Measurements from ENCODE around the gene GCC1. TPM values are rescaled to one million over a fixed set of nuclear protein-coding genes. Genes with fewer than 3 reads are reported as not detected.

The GCC1 gene, protein sequence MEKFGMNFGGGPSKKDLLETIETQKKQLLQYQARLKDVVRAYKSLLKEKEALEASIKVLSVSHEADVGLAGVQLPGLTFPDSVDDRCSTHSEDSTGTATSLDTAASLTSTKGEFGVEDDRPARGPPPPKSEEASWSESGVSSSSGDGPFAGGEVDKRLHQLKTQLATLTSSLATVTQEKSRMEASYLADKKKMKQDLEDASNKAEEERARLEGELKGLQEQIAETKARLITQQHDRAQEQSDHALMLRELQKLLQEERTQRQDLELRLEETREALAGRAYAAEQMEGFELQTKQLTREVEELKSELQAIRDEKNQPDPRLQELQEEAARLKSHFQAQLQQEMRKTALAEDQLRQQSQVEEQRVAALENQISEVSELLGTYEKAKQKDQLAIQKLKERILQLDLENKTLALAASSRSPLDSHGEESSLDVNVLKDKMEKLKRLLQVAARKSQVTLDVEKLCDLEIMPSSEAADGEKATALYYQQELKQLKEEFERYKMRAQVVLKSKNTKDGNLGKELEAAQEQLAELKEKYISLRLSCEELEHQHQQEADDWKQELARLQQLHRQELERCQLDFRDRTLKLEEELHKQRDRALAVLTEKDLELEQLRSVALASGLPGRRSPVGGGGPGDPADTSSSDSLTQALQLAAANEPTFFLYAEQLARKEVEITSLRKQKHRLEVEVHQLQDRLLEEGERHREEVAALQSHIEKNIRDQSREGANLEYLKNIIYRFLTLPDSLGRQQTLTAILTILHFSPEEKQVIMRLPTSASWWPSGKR
- 16.9 and 18.6 TPM in 2 replicates for total RNA-seq (2014; rRNA removed; shearing (Covaris generic))

DNA sequence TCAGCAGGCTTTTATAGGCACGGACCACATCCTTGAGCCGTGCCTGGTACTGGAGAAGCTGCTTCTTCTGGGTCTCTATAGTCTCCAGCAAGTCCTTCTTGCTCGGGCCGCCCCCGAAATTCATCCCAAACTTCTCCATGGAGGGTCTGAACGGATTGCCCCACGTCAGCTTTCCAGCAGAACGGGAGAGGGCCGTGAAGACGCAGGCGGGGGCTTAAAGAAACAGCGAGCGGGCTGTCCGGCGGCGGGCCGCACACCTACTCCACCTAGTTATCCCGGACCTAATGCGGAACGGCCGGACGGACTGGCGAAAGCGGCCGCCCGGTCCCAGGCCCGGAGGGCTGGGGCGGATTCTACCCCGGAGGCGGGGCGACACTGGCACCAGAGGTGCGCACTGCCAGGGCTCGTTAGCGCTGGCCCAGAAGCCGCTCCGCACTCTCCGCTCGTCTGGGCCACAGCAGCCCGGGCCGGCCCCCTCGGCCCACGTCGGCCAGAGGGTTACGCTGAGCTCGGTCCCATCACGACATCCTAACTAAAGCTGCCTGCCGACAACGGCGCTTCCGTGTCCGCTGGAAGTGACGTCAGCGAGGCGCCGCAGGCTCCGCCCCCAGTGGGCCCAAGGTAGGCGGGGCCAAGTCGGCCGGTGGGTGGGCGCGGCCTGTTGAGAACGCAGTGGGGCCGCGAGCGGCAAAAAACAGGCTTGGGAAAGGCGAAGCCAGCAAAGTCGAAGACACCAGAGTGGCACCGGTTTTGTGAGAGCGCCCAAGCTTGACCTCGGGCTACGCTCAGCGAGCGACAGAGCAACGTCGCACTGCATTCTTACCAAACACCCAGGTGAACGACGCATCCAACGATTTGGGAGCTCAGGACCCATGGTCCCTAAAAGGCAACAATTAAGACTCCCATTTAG, at the start of gene GCC1:
Gene GCC1 (minus strand): TSS at position 553 of the 910 bp plus-strand sequence. CDS start 414 bp downstream, at position 139.
- DNase-seq (ENCODE audit: low spot score): peak; percentile 74

DNA sequence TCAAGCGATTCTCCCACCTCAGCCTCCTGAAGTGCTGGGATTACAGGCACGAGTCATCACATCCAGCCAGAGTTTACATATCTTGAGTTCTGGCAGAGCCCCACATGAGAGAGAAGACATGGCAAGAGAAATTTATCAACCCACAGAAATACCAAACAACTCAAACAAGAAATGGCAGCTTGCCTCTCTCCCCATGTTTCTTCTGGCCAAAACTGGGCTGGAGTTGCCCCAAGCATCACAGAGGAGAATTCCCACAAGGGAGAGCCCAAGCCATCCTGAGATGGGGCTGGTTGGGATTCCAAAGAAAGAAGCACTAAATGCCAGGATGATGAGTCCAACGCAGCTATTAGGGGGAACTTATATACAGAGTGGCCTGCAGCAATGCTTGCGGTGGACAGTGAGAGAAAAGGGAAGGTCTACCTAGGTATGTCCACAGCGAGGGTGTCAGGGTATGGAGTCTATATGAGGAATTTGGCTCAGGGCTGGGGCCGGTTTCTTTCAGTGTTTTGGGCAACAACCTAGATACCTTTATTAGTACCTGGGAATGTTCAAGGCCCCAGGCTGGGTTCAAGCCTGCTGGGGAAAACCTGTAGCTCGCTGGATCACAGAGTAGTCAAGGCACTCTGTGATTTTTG, 47.0 kb upstream of the GCC1 start:
- DNase-seq (ENCODE audit: low spot score): no peak

DNA sequence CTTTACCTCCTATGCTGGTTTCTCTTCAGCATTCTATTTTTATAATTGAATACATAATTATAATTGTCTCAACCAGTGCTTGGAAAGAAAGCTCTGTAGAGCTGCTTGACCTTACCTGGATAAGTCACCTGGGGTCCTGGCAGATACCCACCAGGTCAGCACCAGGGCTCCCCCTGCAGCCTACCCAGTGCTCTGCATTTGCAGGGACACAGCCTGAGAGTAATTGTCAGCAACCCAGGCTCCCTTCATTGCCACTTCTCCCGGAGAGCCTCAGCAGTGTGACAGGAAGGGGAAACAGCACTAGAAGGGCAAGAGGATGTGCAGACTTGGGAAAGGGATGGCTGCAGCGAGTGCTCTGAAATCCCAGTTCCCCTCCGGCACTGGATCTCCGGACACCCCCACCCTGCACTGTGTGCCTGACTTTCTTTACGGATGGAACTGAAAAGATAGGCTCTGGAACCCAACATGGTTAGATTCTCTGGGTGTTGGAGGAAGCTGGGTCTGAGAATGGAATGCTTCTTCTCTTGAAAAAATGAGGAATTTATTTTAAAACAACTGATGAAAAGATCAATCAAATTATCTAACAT, 44.0 kb upstream of the GCC1 start:
- no peak for DNase-seq (ENCODE audit: low spot score)

DNA sequence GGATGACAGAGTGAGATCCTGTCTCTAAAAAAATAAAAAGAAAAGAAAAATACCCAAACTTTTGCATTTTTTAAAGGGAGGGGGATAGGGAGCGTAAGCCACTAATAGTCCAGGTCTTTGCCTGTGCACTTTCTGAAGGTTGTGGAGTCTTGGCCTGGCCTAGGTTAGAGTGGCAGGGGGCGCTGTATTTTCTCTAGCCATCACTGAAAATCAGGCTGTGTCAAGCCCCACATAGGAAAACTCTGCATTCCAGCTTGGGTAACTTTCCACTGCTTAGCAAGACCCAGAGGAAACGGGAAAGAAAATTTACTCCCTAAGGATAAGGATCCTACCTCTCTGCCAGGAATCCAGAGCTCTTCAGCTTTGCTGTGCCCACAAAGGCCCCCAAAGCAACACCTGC, 43.0 kb upstream of the GCC1 start:
- no peak for DNase-seq (ENCODE audit: low spot score)

DNA sequence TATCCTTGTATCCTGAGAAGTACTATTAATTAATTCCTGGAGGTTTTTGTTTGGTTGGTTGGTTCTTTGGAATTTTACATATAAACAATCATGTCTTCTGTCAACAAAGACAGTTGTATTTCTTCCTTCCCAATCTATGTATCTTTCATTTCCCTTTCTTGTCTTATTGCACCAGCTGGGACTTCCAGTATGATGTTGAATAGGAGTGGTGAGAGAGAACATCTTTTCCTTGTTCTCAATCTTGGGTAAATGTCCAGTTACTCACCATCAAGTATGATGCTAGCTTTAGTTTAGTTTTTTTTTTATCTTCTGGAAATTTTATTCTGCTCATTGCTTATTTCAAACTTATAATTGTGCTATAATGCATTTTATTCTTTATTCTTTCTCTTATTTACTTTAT, 39.9 kb upstream of the GCC1 start:
- DNase-seq (ENCODE audit: low spot score): no peak

DNA sequence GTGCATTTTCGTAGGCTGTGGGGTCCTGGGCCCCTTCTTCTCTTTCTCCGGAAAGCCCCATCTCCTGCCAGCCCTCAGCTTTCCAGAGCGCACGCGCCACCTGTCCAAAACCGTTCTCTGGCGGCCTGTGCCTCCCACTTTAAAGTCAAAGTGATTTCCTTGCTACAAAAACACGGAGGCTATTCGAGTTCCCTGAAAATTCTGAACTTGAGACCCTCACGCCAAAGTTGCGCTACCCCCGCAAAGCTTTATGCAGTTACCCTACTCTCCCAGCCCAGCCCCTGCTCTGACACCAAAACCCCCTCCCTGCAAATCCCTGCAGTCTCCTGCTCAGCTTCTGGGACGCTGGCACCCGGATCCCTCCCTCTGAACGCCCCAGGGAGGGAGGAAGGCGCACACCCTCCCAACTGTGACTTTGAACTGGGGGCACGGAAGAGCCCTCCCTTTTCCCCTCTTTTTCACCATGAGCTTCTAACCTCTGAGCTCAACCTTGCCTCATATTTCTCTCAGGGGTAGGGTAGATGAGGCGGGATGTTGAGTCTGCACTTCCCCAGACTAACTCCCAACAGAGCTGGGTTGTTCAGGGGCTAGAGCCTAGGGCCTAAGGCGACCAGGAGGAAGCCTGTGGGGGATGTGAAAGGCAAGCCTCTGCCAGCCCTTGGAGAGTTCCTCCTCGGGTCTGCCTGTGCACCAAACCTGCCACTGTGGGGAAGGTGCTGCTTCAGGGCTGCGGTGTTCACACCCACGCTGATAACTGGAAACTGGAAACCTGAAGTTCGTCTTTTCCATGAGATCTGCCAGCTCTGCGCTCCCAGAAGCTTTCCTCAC, 35.2 kb upstream of the GCC1 start:
- DNase-seq (ENCODE audit: low spot score): no peak

DNA sequence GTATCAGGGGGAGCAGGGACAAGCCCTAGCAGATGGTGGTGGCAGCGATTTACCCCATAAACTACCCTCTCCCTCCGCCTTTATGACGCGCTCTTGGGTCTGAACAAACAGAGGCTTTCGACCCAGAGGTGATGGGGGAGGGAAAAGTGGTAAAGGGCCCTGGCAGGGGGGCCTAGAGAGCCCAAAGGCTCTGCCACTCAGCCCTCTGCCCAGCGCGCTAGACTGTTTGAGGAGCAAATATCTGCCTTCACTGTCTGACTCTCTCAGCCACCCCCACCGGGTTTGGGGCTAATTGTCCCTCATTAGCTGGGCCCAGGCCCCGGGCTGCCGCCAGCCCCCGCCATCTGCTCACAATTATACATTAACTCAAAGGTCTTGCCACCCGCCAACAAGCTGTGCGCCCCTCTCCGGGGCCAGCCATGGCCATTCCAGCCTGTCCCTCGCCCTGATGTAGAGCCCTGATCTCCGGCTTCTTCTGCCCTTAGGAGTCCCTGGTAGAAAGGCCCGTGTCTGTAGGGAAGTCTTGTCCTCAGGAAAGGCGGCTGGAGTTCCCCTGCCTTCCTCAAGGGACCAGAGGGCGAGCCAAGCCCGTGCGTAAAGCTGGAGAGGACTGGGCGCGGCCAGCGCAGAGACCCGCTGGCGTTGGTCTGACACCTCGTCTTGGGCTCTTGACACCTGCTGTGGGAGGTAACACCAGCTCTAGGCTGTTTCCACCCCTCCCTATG, 34.4 kb upstream of the GCC1 start:
- DNase-seq (ENCODE audit: low spot score): no peak

DNA sequence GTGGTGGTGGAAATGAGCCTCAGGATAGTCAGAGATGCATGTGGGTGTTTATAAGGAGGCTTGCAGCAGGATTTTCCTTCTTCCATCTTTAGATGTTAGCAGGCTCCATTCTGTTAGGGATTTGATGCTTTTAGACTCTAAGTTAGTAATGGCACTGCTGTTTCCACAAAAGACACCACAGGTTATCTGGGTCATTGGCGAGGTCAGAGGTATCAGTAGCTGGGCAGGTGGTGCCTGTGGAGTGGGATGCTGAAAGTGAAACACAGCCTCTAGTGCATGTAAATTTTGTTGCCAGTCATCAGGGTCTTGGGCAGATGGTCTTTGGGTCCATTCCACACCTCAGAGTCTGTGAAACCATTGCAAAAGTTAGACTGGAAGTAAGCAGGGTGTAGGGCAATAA, 33.4 kb upstream of the GCC1 start:
- DNase-seq (ENCODE audit: low spot score): no peak

DNA sequence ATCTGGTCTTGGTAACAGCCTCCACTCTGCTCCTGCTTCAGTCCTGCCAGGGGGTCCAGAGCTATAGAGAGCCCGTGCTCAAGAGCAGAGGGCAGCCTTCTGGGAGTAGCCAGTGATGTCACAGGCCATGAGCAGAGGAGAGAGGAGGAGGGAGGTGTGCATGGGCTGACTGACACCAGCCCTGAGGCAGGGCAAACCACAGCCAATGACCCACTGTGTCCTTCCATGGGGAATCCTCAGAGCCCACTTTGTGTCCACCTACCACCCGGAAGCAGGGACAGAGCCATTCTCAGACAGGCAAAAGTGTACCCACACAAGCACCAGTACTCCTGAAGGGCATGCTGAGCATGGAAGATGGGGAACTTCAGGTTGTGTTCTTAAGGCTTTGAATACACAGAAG, 32.6 kb upstream of the GCC1 start, which contains the start of gene PAX4:
Gene PAX4 (minus strand): TSS at position 101 of the 400 bp plus-strand sequence. CDS start 2,214 bp downstream, outside the sequence.
- DNase-seq (ENCODE audit: low spot score): no peak

DNA sequence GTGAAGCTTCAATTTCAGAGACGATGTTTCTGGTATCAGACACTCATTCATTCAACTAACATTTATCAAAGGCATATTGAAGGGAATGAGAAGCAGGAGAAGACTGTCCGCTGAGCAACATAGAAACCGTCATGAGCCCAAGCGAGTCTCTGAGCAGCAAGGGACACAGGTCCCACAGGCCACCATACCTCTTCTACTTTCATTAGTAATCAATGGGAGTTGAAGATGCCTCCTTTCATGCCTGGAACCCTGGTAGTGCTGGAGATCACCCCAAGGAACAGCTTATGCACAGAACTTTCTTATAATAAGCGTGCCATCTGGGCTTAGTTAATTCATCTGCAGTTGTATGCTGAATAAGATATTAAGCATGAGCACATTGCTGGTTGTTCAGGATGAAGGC, 31.3 kb upstream of the GCC1 start:
- DNase-seq (ENCODE audit: low spot score): no peak

DNA sequence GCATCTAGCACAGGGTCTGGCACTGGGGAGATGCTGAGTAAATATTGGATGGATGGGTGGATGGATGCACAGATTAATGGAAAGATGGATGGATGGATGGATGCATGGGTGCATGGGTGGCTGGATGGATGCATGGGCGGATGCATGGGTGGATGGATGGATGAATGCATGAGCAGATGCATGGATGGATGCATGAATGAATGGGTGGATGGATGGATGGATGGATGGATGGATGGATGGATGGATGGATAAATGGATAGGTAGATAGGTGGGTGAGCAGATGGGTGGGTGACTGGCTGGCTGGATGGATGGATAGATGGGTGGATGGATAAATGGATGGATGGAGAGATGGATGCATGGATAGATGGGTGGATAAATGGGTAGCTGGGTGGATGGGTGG, 26.9 kb upstream of the GCC1 start:
- no peak for DNase-seq (ENCODE audit: low spot score)

DNA sequence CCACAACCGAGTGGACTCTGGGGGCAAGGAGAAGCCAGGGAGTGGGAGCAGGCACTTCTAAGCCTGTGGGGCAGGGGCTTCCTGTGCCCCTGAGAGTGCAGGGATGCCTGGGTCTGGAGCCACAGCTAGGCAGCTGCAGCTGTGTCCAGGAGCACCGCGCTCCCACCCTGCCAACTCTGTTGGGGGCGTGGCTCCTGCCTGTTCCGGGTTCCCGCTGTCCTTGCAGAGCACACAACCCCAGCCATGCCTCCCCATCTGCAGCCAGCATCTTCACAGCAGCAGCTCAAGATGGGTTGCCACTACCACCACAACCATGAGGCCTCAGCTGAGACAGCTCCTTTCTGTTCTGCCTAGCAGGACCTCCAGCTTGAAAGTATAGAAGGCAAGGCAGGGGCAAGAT, 23.9 kb upstream of the GCC1 start:
- DNase-seq (ENCODE audit: low spot score): no peak

DNA sequence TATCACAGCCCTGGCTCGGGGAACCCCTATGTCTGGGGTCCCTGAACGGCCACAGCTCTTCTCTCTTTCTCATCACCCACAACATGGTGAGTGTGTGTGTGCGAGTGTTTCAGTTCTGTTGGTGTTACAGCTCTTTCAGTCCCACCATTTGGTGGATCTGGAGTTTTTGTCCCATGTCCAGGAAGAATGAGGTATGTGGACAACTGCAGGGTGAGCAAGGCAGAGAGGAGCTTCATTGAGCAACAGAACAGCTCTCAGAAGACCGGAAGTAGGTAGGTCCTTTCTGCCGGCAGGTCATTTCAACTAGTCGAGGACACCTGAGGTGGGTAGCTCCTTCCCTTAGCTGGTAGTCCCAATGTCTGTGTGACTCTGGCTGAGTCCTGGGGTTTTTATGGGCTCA, 23.1 kb upstream of the GCC1 start:
- DNase-seq (ENCODE audit: low spot score): no peak

DNA sequence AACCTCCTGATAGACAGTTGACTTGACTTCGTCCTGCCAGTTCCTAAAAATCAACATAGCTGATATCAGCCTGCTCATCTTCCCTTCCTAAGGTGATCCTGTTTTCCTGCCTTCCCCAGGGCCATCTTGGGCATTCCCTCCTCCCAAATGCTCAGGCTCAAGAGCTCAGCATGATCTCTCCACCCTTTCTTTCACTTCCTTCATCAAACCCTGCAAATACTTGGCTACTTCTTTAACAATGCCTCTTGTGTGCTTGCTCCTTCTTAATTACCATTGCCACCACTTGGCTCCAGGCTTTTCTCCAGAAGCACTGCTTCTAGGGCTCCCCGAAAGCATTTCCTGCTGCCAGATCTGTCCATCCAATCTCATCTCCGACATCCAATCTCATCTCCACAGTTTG, 15.5 kb upstream of the GCC1 start:
- no peak for DNase-seq (ENCODE audit: low spot score)

DNA sequence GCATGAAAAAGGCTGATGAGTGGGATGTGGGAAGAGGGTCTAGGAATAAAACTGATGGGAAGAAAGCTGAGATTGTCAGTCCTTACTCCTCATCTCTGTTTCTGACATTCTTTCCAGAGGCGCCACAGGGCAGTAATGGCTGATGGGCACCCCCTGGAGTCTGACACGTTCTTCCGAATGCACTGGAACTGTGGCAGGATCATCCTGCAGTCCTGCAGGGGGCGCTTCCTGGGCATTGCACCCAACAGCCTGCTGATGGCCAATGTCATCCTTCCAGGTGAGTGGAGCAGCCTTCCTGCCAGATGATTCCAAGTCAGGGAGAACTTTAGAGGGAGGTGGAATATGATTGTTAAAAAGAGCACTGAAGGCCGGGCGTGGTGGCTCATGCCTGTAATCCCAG, 12.9 kb upstream of the GCC1 start:
- DNase-seq (ENCODE audit: low spot score): no peak

DNA sequence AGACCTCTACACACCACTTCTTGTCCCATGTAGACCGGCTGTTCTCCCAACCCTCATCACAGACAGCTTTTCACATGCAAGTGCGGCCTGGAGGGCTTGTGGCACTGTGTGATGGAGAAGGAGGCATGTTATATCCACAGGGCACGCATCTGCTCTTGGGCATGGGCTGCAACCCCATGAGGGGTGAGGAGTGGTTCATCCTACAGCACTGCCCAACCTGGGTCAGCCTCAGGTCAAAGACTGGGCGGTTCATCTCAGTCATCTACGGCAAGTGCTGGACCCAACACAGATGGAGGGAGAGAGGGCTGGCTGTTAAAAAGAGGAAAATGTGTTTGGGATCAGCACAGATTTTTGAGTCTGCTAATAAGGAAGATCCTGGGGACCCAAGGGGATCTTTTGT, 10.3 kb upstream of the GCC1 start:
- DNase-seq (ENCODE audit: low spot score): no peak

DNA sequence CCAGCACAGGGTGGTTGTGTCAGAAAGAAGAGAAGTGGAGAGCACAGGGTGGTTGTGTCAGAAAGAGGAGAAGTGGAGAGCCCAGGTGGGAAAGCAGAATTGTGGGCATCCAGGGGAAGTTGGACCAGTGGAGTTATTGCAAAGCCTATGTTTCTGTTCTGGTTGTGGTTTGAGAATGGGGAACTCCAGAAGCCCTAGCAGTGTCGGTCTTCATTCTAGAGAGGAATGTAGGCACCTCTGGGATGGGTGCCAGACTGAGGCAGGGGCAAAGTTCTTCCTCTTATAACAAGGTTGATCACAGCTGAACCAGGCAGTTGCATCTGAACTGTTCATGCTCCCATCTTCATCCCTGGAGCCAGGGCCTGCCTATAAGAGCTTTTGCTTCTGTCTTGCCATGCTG, 9.1 kb upstream of the GCC1 start:
- no peak for DNase-seq (ENCODE audit: low spot score)

DNA sequence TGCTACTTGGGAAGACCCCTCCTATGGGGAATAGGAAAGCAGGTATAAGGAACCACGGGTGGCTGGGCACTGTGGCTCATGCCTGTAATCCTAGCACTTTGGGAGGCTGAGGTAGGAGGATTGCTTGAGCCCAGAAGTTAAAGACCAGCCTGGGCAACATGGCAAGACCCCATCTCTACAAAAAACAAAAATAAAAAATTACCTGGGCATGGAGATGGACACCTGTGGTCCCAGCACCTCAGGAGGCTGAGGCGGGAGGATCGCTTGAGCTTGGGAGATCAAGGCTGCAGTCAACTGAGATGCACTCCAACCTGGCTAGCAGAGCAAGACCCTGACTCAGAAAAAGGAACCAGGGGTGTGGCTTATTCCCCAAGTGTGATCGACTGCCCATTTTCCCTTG, 7.2 kb upstream of the GCC1 start:
- no peak for DNase-seq (ENCODE audit: low spot score)

DNA sequence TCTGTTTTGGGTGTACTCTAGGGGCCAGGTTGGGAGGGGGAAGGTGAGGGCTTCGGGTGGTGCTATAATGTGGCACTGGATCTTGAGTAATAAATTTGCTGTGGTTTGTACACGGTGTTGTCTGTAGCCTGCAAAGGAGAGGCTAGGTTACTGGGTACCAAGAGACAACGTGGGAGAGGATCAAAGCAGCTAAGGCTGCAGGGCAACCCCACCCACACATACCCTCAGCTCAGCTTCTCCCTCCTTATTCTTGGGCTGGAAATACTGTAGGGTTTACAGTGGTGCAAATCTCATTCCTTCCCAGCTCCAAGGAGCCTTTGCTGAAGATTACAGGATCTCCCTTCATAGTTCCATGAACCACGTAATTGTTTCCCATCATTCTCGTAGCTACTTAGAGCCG, 6.2 kb upstream of the GCC1 start:
- no peak for DNase-seq (ENCODE audit: low spot score)

DNA sequence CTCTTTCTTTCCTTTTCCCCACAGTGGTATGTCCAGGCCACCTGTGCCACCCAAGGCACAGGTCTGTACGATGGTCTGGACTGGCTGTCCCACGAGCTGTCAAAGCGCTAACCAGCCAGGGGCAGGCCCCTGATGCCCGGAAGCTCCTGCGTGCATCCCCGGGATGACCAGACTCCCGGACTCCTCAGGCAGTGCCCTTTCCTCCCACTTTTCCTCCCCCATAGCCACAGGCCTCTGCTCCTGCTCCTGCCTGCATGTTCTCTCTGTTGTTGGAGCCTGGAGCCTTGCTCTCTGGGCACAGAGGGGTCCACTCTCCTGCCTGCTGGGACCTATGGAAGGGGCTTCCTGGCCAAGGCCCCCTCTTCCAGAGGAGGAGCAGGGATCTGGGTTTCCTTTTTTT, 5.8 kb upstream of the GCC1 start:
- DNase-seq (ENCODE audit: low spot score): no peak

All from H4 (cell line).